C4-2B (cell line): ENCODE data around the gene SETBP1.

ENCODE experiments used
- CTCF ChIP-seq: fragments of 450-650 bp; conservative IDR thresholded peaks from 2 replicates; pipeline ENCODE4 v1.5.1; 2017; ENCODE audit warnings: mild to moderate bottlenecking
- ZFX ChIP-seq: fragments of 450-650 bp; IDR thresholded peaks from 2 replicates; pipeline ENCODE4 v1.6.1; 2017

DNA sequence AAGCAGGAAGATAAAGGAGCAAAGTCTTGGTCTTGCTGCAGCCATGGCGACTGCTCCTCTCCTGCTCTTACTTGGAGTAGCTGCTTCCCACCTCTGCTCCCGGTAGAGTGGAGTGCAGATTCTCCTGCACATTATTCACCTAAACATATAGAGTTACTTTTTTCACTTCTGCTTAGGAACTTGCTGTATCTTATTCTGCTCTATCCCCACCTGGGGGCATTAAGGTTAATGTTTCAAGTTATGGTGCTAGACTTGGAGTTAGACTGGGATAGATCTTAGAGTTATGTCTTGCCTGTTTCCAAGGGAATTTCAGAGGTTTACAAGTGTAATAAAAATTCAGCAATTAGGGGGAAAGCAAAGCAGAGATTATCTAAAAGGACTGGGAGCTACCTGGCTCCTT lies 144.2 kb downstream of the SETBP1 start:
- no peak for TF ChIP-seq CTCF
- TF ChIP-seq ZFX = no peak
